HT-29 (cell line): ENCODE data around the gene TMPRSS13. TPM values are rescaled to one million over a fixed set of nuclear protein-coding genes. Genes with fewer than 3 reads are reported as not detected.

ENCODE experiments used
- DNase-seq: peaks from one replicate; pipeline ENCODE4 v3.0.0-alpha.2; 2015; ENCODE audit warnings: low spot score
- total RNA-seq: library from RNA; depleted of rRNA; stranded (reverse); fragments of >200 nt; shearing (Covaris generic); gene quantifications from 2 replicates; pipeline ENCODE4 v1.2.3, GENCODE V29; 2014; rRNA removed

Gene TMPRSS13
- total RNA-seq, 1 experiment from 2014 or later = 3.1 TPM

DNA sequence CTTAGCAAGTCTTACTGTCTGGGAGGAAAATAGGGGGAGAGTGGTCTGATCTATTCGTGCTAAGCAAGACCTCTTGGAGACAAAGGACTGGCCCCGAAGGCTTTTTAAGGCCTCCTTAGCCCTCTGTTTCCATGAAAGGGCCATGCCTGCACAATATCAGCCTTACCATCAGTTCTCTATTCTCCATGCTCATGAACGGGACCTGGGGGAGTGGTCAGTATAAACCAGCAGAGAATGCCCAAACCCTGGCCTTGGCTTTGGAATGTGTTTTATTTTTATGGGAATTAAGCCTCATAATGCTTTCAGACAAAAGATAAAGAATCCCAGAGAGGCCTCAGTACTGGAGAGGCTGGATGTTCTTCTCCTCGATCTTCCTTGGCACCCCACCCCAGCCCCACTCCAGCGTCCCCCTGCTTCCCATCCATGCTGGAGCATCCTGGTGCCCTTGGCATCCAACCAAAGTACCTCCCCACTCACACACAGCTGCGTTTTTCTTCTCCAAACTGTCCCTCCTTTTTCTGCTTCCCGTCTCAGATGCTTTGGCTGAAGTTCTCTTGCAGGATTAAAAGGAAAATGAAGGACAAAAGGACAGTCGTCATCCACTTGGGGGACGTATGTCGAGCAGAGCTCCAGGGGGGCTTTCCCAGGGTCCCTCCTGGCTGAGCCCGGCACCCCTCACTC, 71.3 kb downstream of the TMPRSS13 start:
- no peak for DNase-seq

DNA sequence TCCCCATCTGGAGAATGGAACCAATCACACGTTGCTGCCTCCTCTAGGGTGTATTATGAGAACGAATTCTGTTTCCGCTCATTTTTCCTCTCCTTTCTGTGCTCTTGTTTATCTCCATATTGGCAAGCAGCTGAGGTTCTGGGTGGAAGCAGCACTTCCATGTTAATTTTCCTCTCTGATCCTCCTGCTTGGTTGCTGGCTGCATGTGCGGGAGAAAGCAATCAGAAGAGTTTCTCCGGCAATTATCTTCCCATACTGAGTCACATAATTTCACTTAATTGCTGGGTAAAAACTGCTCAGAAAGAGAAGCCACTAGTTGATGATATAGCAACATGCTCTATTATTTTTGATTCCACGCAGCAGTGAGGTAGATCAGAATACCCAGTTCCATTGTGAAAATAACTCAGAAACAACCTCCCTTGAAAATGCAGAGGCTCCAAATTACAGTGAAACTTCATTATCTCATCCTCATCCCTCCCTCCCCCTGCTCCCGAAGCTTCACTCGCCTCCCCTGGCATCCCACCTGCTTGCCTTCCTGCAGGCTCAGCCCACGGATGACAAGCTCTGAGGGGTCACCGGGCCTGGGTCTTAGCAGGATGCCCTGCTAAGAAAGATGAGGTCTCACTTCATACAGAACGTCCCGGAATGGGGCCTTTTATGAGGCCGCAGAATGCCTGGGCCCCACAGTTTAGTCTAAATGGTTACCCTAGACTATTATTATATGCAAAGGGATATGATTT, 73.1 kb downstream of the TMPRSS13 start:
- no peak for DNase-seq

DNA sequence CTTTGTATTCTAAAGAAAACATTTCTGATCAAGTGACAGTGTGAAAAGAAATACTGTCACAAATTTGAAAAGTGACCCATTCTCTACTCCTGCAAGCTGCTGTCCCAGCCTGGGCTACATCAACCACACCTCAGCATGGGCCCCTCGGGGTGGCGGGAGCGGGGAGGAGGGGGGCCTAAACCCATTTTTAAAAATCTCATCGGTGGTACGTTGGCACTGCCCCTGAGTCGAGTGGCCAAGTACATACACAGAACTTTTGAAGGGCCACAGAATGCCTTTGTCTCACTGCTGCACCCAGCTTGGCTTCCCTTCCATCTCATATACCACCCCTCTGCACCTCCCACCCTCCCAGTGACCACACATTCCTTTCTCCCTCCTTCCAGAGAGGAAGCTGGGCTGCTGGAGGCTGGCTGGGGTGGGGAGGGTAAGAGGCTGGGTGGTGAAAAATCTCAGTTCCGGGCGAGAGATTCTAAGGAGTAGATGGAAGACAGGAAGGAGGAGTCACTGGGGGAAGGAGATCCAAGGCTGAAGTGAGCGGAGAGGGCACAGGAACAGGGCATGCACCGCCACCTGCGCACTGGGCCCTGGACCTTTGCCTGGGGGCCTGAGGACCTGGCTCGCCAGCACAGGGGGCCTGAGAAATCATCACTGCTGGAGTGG, 73.9 kb downstream of the TMPRSS13 start:
- no peak for DNase-seq

- no peak for DNase-seq
Observed at GRCh38 chr11:117852309-117852708, 76.9 kb downstream of the TMPRSS13 start.

- no peak for DNase-seq
Observed at GRCh38 chr11:117851852-117852251, 77.3 kb downstream of the TMPRSS13 start.

DNA sequence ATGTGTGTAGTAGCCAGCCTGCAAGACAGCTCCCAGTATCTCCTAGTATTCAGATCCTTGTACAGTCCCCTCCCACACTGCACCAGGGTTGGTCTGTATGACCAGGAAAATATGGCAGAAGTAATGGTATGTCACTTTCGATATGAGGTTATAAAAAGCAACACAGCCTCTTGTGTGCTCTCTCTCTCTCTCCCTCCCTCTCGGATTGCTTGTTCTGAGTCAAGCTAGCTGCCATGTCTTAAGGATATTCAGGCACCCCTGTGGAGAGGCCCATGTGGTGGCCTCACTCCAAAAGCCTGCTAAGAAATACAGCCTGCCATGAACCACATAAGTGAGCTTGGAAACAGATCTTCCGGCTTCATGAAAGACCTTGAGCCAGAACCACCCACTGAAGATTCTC, 78.1 kb downstream of the TMPRSS13 start:
- DNase-seq = no peak

Other genes with a start within 250 kb of the TMPRSS13 start
- gene DSCAML1, start 132.2 kb downstream of the TMPRSS13 start, total RNA-seq = 0.31 TPM in 1 of 2 replicates, not detected in the other
- 2.4 and 6.1 TPM in 2 replicates for gene FXYD2, start 104.7 kb downstream of the TMPRSS13 start, total RNA-seq
- not detected in 2 replicates for gene FXYD6, start 52.7 kb downstream of the TMPRSS13 start, total RNA-seq
- 0.21 TPM in 1 of 2 replicates, not detected in the other for gene IL10RA, start 57.0 kb upstream of the TMPRSS13 start, total RNA-seq
- 152 and 157 TPM in 2 replicates for gene TMPRSS4, start 147.7 kb upstream of the TMPRSS13 start, total RNA-seq
- gene SMIM35, start 157.6 kb upstream of the TMPRSS13 start, total RNA-seq = not detected in 2 replicates
- not detected in 2 replicates for gene SCN4B, start 223.4 kb upstream of the TMPRSS13 start, total RNA-seq
- gene SCN2B, start 247.2 kb upstream of the TMPRSS13 start, total RNA-seq = not detected in 2 replicates